ENCODE data around the gene ETV6. TPM values are rescaled to one million over a fixed set of nuclear protein-coding genes. Genes with fewer than 3 reads are reported as not detected.

Gene ETV6
- polyA plus RNA-seq, 3 donors, result 6.8 to 45.1 (median 11.7) TPM

DNA sequence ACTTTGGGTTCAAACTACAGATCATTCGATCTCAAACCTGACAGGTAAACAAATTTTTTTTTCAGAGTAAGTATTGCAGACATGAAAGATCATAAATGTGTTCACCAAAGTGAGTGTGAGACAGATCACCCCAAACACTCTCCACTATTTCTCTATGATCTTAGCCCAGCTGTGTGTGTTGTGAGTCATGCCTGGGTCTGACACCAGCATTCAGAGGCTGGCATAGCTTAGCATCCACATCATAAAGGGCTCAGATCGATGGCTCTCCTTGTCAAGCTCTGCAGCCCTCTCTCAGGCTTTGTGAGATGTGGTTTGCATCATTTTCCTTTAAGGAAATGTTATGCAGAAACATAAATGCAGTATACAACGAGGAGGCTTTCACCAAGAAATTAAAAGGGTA is 164.9 kb downstream of the ETV6 start:
- Mint-ChIP-seq H3K9me3 (no peaks in the 10 kb centered on the region), H3K4me3 (no peak overlapping the region), H3K4me1 (peaks cover 60% of the 10 kb centered on the region), H3K36me3 (peaks cover 25 to 29% of the 10 kb centered on the region in 2 donors), H3K27me3 (ENCODE audit: low read depth in 3 of 3) (no peaks in the 10 kb centered on the region), H3K27ac (peak overlapping the region in 4 of 7 donors; percentile 26 to 95 (median 60))
- DNase-seq, result peak; percentile 34 to 65 (median 59)
- Histone ChIP-seq H3K9ac (ENCODE audit: insufficient read depth, low read length, poor library complexity, severe bottlenecking) (no peak overlapping the region), H3K4me2 (replicated peaks; ENCODE audit: extremely low read depth, low read length, poor library complexity, severe bottlenecking) (no peak overlapping the region), H4K20me1 (ENCODE audit: insufficient read depth, low read length) (peaks cover 9% of the 10 kb centered on the region), H3K79me2 (ENCODE audit: insufficient read depth, low read length) (peaks cover 92% of the 10 kb centered on the region), H2AFZ (ENCODE audit: insufficient read depth, low read depth, low read length, poor library complexity, severe bottlenecking) (no peak overlapping the region), H3K27me3 (ENCODE audit: control insufficient read depth in 2 of 2, insufficient read depth in 2 of 2, low read length in 2 of 2) (no peaks in the 10 kb centered on the region), H3K27ac (ENCODE audit: low read depth in 1 of 2, low read length in 2 of 2) (peak overlapping the region in 1 of 2 donors; percentile 99), H3K4me1 (ENCODE audit: control insufficient read depth in 1 of 2, insufficient read depth in 2 of 2, low read length in 2 of 2) (peaks cover 55% of the 10 kb centered on the region in 2 donors), H3K4me3 (replicated peaks in 1 of 3; ENCODE audit: low read depth in 2 of 3, low read length in 3 of 3) (no peak overlapping the region), H3K9me3 (replicated peaks in 1 of 2; ENCODE audit: control insufficient read depth in 1 of 2, insufficient read depth in 1 of 2, low read length in 2 of 2) (no peaks in the 10 kb centered on the region), H3K36me3 (replicated peaks in 1 of 2; ENCODE audit: control insufficient read depth in 1 of 2, insufficient read depth in 2 of 2, low read length in 2 of 2) (peaks cover under 1 to 24% of the 10 kb centered on the region in 2 donors)
- intact Hi-C loops (cut with micrococcal nuclease), result loop anchor here in 1 of 2 donors (5.0 to 10.0 kb wide), 3 partner anchors 67 to 220 kb away; no protein-coding TSS in a partner anchor
- 0% methylated on average over 1 of the region's 3 CpGs for WGBS (ENCODE audit: insufficient coverage)
- TF ChIP-seq, protein P1, sequence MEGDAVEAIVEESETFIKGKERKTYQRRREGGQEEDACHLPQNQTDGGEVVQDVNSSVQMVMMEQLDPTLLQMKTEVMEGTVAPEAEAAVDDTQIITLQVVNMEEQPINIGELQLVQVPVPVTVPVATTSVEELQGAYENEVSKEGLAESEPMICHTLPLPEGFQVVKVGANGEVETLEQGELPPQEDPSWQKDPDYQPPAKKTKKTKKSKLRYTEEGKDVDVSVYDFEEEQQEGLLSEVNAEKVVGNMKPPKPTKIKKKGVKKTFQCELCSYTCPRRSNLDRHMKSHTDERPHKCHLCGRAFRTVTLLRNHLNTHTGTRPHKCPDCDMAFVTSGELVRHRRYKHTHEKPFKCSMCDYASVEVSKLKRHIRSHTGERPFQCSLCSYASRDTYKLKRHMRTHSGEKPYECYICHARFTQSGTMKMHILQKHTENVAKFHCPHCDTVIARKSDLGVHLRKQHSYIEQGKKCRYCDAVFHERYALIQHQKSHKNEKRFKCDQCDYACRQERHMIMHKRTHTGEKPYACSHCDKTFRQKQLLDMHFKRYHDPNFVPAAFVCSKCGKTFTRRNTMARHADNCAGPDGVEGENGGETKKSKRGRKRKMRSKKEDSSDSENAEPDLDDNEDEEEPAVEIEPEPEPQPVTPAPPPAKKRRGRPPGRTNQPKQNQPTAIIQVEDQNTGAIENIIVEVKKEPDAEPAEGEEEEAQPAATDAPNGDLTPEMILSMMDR (IDR thresholded peaks at IDR 0.05), result no peak

GRCh38 chr12:11815397-11815796 is 165.9 kb downstream of the ETV6 start:
- peaks cover 52% of the 10 kb centered on the region for H3K4me1 Mint-ChIP-seq
- H3K4me3 Mint-ChIP-seq, result no peak overlapping the region
- peak overlapping the region in 2 of 7 donors; percentile 56 to 73 for H3K27ac Mint-ChIP-seq
- Histone ChIP-seq H3K4me1 (ENCODE audit: control insufficient read depth in 1 of 2, insufficient read depth in 2 of 2, low read length in 2 of 2) (peaks cover 45% of the 10 kb centered on the region in 2 donors), H2AFZ (ENCODE audit: insufficient read depth, low read depth, low read length, poor library complexity, severe bottlenecking) (no peak overlapping the region), H3K9me3 (replicated peaks in 1 of 2; ENCODE audit: control insufficient read depth in 1 of 2, insufficient read depth in 1 of 2, low read length in 2 of 2) (no peaks in the 10 kb centered on the region), H3K79me2 (ENCODE audit: insufficient read depth, low read length) (peaks cover 100% of the 10 kb centered on the region), H3K4me3 (replicated peaks in 1 of 3; ENCODE audit: low read depth in 2 of 3, low read length in 3 of 3) (no peak overlapping the region), H4K20me1 (ENCODE audit: insufficient read depth, low read length) (peaks cover 11% of the 10 kb centered on the region), H3K4me2 (replicated peaks; ENCODE audit: extremely low read depth, low read length, poor library complexity, severe bottlenecking) (no peak overlapping the region), H3K36me3 (replicated peaks in 1 of 2; ENCODE audit: control insufficient read depth in 1 of 2, insufficient read depth in 2 of 2, low read length in 2 of 2) (peaks cover 3 to 35% of the 10 kb centered on the region in 2 donors), H3K9ac (ENCODE audit: insufficient read depth, low read length, poor library complexity, severe bottlenecking) (no peak overlapping the region), H3K27me3 (ENCODE audit: control insufficient read depth in 2 of 2, insufficient read depth in 2 of 2, low read length in 2 of 2) (no peaks in the 10 kb centered on the region), H3K27ac (ENCODE audit: low read depth in 1 of 2, low read length in 2 of 2) (peak overlapping the region in 1 of 2 donors; percentile 99)
- no peaks in the 10 kb centered on the region for H3K9me3 Mint-ChIP-seq
- no peaks in the 10 kb centered on the region for H3K27me3 Mint-ChIP-seq (ENCODE audit: low read depth in 3 of 3)
- peaks cover 25 to 29% of the 10 kb centered on the region in 2 donors for H3K36me3 Mint-ChIP-seq
- intact Hi-C loops (cut with micrococcal nuclease), result loop anchor here in 1 of 2 donors (10.0 kb wide), 1 partner anchor 219 kb away; no protein-coding TSS in a partner anchor
- TF ChIP-seq, protein P1 (IDR thresholded peaks at IDR 0.05), result no peak
- DNase-seq, result no peak
- 96% methylated on average over 5 of the region's 5 CpGs for WGBS (ENCODE audit: insufficient coverage)

Measured in CD14-positive monocyte (primary cell).